G401 (cell line): ENCODE results near the gene TTC9. TPM values are rescaled to one million over a fixed set of nuclear protein-coding genes. Genes with fewer than 3 reads are reported as not detected.

Experiments
- DNase-seq: peaks from one replicate; pipeline ENCODE4 v3.0.0-alpha.2; 2015; ENCODE audit warnings: low spot score
- in situ Hi-C: cut with HindIII; loops from 2 replicates; pipeline ENCODE4 v1.10.0; 2016; ENCODE audit warnings: low sequenced_read_pairs, mixed read lengths
- total RNA-seq: library from RNA; depleted of rRNA; stranded (reverse); fragments of >200 nt; shearing (Covaris generic); gene quantifications from 2 replicates; pipeline ENCODE4 v1.2.3, GENCODE V29; 2014

The TTC9 gene
- total RNA-seq, 1 experiment from 2014 or later: not detected

DNA sequence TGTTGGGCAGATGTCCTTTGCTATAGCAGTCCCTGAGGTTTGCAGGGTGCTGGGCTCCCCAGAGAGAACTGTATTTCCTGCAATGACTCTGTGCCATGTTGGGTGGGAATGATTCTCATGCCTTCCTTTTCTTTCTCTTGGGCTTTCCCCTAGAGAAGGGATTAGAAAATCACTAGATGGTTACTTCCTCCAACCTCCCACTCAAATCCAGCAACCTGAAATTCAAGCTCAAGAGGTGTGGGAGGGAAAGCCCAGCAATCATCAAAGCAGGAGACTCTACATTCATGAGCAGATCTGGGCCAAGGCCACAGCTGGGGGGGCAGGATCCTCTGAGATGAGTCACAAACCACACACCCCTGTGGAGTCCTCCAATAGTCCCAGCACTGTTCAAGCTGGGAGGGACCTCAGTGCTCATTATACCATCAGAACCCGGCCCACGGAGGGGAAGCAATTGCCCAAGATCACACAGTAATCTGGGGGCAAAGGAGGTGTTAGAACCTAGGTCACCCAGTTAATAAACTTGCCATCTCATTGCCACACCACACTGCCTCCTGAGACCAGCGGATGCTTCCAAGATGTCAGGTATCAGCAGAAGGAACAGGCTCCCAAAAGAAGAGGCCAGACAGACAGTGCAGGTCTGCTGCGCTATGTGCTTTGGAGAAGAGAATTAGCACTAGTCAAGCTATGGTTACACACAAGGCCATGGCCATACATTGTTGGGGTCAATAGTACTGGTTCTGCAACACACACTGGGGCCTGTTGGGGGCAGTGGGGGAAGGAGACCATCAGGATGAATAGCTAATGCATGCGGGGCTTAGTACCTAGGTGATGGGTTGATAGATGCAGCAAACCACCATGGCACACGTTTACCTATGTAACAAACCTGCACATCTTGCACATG is 65.7 kb downstream of the TTC9 start:
- in situ Hi-C loops: no loop called here
- DNase-seq: no peak

DNA sequence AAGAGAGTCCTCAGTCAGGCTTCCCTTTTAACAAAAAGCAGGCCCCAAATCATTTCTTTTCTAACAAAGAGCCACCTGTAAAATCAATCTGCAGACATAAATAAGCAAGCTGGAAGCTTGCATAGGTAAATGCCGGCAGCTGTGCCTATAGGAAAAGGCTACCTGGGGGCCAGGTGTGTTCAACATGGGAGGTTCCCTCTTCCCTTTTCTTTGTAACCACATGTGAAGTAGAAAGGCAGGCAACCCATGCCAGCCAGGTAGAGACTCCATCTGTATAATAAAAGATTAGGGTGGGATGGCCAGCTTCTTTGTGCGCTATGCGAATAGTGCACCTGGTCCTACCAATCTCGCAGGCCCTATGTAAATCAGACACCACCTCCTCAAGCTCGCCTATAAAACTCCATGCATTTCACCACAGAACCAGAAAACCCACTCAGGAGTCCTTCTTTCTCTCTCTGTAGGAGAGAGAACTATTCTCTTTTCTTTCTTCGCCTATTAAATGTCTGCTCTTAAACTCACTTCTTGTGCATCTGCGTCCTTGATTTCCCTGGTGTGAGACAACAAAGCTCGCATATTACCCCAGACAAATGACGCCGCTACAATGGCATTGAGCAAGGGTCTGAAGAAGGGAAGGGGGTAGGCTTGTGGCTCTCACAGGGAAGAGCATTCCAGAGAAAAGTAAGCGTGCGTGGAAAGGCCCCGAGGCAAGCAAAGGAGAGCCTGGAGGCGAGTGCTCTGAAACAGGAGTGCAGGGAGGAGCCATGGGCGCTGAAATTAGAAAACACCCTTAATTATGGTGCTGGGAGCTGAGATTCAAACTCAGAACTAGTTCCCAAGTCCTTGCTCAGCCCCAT is 67.2 kb downstream of the TTC9 start:
- DNase-seq: no peak
- in situ Hi-C loops: no loop called here

DNA sequence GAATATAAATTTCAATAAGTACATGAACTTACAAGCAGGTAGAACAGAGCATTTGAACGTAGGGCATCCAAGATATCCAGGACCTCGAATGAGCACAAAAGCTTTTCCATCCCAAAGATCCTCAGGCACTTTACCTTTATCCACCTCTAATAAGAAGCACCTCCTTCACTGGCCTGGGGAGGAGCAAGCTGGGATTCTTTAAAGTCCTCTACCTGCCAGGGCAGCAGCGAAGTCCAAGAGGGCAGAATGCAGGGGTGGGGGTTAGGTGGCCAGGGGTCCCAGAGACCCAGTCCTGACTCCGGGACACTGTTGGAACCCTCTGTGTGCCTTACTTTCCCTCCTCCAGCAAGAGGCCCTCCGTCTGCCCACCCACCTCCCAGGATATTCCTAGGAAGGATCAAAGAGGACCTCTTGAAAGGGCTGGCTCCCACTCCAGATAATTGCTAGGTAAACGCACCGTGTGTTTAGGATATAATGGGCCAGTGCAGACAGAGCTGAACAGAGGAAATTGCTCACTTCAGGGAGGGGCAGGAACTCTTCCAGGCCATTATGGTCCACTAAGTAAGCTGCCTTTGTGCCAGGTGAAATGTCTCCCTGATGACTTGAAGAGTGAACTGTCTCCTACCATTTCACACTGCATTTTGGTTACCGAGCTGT is 68.1 kb downstream of the TTC9 start:
- in situ Hi-C loops: no loop called here

DNA sequence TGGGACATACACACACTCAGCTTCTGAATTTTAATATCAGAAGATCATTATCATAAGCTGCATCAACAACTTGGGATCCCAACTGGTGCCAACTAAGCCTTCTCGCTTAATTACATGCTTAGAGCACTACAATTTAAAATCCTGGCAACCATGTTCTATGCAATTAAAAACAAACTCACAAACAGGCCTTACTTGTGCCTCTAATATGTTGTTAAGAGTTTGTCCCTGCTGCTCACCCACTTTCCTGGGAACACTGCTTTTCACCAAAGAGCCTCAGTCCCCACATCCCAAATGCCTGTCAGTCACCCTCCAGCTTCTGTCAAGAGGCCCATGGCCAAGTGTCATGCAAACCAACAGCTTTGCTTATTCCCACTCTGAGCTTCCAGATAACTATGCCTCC is 69.7 kb downstream of the TTC9 start:
- no peak for DNase-seq
- in situ Hi-C loops: no loop called here

More for the DNA sequence above, 68.1 kb downstream of the TTC9 start:
- DNase-seq: no peak

DNA sequence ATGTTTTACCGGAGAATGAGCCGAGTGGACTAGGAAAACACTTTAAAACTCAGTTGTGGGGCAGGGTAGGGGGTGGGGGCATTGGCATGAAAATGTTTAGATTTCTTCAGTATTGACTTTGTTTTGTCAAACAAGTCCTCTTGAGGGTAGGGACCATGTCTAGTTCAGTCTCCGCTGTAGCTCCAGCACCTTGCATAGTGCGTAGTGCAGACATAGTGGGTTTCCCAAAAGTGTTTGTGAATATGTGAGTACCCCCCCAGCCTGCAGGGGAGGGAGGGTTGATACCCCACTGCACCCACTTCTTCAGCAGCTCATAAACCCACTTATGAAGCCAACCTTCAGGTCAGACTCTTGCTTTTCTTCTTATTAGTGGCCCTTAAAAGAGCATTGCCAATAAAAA is 71.4 kb downstream of the TTC9 start:
- no peak for DNase-seq
- in situ Hi-C loops: no loop called here

DNA sequence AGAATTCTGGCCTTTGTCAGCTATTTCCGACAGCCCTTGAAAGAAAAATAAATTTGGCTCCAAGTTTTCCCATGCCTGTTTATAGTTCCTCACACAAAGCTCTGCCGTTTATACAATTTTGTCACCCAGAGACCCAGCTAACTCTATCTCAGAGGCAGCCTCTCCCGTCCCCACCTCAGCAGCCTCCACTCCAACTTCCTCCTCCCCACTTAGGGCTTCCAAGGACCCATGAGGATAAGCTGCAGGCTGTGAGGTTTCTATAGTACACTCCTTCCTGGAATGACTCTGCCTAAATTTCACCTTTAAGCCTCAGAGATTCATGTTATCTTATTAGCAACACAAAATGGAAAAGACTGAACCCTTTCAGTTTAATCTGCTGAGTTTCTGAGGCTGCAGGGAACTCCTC is 71.8 kb downstream of the TTC9 start:
- in situ Hi-C loops: no loop called here
- no peak for DNase-seq

DNA sequence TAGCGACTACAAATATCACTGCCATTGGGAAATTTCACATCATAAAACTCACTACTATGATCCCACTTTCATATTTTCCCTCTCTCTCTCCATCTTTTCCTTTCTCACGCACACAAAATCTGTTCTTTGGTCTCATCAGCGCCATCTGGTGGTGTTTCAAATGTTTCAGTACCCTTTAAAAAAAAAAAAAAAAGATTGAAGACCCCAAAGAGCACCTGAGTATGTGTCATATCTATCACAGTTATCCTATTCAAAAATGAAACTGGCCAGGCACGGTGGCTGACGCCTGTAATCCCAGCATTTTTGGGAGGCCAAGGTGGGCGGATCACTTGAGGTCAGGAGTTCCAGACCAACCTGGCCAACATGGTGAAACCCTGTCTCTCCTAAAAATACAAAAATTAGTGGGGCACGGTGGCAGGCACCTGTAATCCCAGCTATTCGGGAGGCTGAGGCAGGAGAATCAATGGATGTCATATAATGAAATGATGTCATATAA is 72.4 kb downstream of the TTC9 start:
- peak; percentile 67 for DNase-seq
- in situ Hi-C loops: no loop called here

DNA sequence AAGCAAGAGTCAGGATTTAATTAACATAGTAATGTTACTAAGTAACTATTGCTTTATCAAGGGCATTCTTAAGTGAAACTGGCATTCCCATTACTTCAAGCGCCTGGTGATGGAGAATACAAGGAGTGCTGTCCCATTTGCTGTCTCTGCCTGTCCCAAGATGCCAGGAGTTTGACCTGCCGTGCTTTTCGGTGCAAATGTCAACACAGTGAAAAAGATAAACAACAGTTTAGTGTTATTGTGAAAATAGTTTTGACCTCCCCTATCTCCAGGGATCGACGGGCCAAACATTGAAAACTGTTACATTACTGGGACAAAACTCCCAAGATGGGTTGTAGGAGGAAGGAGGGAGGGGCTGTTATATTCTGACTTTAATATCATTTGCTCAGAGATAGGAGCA is 74.8 kb downstream of the TTC9 start:
- DNase-seq: no peak
- in situ Hi-C loops: no loop called here

DNA sequence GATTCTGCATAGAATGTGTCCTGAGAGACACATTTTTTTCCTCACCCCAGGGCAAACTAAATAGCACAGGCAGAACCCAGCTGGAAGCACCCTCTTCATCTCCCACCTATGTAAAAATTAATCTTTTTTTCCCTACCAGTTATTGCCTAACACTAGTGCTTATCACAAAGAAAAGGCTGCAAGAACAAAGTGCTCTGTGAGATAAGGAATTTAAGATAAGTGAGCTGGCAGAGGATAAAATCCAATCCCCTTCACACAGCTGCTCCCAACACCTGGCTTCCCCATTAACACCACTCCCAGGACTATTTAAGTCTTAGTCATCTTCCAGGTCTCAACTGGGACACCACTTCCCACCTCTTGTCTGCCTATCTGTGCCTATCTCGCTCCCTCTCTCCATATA is 75.2 kb downstream of the TTC9 start:
- no peak for DNase-seq
- in situ Hi-C loops: no loop called here

DNA sequence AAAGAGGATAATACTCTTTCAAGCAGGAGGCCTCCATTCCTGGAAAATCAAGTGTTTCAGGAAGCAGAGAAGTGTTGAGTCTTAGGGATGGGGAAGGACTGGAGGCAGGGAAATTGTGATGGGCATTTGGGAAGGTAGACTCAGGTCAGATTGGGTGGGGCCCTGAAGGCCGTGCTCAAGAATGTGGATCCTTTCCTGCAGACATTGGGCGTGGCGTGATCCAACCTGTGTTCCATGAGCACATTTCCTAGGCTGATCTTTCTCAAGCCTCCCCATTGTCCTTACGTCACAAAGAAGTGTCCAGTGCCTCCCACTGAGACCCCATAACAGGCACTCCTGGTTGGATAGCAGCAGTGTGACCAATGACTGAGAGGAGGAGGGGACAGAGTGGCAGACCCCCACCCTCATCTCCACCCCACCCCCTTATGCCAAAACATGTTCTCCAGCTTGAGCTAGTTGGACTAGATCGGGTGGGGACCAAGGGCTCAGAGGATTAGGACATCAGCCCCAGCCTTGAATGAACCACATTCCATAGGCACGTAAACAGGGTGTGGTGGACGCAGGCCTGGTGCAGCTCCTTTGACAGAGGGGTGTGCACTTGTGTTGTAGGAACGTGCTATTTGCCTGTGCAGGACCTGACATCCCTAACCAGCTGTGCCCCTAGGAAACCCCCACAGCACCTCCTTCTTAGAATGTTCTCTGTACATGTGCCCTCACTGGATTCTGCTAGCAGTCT is 76.8 kb downstream of the TTC9 start:
- in situ Hi-C loops: no loop called here
- no peak for DNase-seq

DNA sequence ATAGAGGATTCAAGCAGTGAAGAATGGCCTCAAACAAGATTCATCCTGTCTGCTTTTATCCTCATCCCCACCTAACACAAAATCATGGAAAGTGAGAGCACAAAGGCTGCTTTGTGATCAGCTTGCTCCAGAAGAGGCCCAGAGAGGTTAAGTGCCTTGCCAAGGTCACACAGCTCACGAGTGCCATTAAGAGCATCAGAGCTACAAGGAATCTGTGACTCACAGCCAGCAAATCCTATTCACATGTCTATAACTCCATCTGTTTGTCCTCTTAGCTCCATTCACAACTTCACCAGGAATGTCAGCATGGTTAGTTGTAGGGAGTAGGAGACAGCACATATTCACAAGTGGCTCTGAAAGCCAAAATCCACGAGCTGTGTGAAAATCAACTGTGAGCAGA is 79.8 kb downstream of the TTC9 start:
- in situ Hi-C loops: no loop called here

DNA sequence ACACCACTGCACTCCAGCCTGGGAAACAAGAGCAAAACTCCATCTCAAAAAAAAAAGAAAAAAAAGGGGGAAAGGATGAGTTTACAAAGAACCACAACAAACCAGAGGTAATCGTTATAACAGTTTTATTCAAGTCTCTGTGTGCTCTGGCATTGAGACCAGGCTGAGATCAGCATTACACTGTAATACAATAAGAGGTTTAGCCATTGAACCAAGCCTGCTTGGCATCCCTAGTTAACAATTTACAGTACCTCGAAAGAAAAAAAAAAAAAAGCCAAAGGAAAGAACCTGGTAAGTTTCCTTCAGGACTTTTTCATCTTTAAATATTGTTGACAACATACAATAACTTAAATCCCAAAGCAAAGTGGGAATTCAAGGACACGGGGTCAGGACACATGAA is 80.7 kb downstream of the TTC9 start:
- DNase-seq: no peak
- in situ Hi-C loops: no loop called here

More for the DNA sequence above, 79.8 kb downstream of the TTC9 start:
- no peak for DNase-seq

DNA sequence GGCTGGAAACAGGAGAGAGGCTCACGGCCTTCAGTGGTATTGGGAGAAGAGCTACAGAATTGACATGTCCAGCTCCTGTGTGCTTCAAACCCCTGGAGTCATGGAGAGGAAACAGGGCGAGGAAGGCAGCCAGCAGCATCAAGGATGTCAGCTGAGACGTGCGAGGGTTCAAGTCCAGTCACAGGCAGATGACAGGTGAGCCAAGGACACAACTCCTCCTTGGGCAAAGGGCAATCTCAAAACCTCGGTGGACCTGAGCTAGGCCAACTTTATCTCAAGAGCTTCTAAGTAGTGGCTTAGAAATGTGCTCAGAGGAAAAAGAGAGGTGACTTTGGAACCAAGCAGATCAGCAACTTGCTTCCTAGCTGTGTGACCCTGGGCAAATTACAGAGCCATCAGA is 81.6 kb downstream of the TTC9 start:
- in situ Hi-C loops: no loop called here

DNA sequence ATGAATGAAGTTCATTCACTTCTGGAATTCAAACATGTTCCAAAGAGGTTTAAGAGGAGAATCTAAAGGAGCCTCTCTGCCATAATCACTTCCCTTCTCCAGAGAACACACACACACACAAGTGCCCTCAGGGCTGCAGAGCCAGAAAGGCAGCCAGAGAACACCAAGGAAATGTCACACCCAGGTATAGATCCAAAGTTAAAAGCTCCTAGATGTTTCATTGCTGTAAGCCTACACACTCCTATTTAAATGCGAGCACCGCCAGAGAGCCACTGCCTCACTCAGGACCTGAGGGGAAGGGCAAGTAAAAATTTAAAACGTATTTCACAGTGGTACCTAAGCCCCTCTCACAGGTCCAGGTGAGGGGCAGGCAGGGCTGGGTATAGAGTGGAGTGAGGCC is 82.4 kb downstream of the TTC9 start:
- in situ Hi-C loops: no loop called here
- no peak for DNase-seq

More for the DNA sequence above, 81.6 kb downstream of the TTC9 start:
- no peak for DNase-seq

DNA sequence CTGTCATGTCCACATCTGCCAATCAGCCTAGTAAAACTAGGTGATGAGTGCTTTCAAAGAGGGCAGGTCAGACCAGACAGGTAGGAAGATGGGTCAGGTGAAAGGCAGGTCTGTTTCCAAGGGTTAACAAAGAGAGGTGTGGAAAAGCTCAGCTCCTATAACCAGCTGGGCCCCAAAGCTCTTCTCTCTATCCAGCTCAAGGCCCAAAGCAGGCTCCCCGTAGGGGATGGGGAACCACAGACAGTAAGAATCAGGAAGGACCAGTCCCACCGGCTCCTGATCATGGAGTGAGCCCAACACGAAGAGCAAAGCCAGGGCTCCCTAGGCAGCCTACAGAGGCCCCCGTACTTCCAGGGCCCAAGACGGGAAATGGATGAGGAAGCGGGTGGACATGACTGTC is 83.2 kb downstream of the TTC9 start:
- in situ Hi-C loops: no loop called here
- DNase-seq: no peak
